Smooth muscle cell of bladder (primary cell): Measurements from ENCODE around the gene TMEM150B. TPM values are rescaled to one million over a fixed set of nuclear protein-coding genes. Genes with fewer than 3 reads are reported as not detected.

Experiments used
- total RNA-seq: library from RNA; depleted of rRNA; stranded (reverse); fragments of >200 nt; gene quantifications from 2 replicates; pipeline ENCODE4 v1.2.3, GENCODE V29; 2014

Gene TMEM150B
- not detected in 2 replicates for total RNA-seq

GRCh38 chr19:55325172-55325571 is at the start of gene TMEM150B:
TMEM150B (minus strand) TSS chr19:55325341; CDS start chr19:55321036, 4,305 bp downstream.

GRCh38 chr19:55370305-55370988 is 45.3 kb upstream of the TMEM150B start, which contains the start of gene IL11:
IL11 (minus strand) TSS chr19:55370463; CDS start chr19:55370310, 153 bp downstream.

GRCh38 chr19:55362990-55363716 is 38.0 kb upstream of the TMEM150B start, which contains the start of gene GARIN5B:
GARIN5B (minus strand) TSS chr19:55363260; CDS start chr19:55363066, 194 bp downstream.

GRCh38 chr19:55354698-55355212 is 29.6 kb upstream of the TMEM150B start, which contains the start of gene COX6B2:
COX6B2 (minus strand) TSS chr19:55354719; CDS start chr19:55354521, 198 bp downstream.

GRCh38 chr19:55339105-55339888 is 14.2 kb upstream of the TMEM150B start, which contains the start of gene KMT5C:
KMT5C (plus strand) TSS chr19:55339876; CDS start chr19:55341937, 2,061 bp downstream.

GRCh38 chr19:55283548-55284377 is 41.4 kb downstream of the TMEM150B start, which contains the start of gene BRSK1:
BRSK1 (plus strand) TSS chr19:55283997; CDS start chr19:55284443, 446 bp downstream.

GRCh38 chr19:55279770-55280643 is 45.1 kb downstream of the TMEM150B start, which contains the start of gene HSPBP1:
HSPBP1 (minus strand) TSS chr19:55280110; CDS start chr19:55279608, 502 bp downstream.

Other genes with a start within 250 kb of the TMEM150B start
- 0.09 and 0.85 TPM in 2 replicates for gene EPS8L1, start 249.5 kb downstream of the TMEM150B start, total RNA-seq
- gene PPP1R12C, start 207.7 kb downstream of the TMEM150B start, total RNA-seq: 23.8 and 26.1 TPM in 2 replicates
- 1.6 and 2.7 TPM in 2 replicates for gene TNNT1, start 176.1 kb downstream of the TMEM150B start, total RNA-seq
- gene TNNI3, start 167.6 kb downstream of the TMEM150B start, total RNA-seq: 0.18 TPM in 1 of 2 replicates, not detected in the other
- gene DNAAF3, start 158.7 kb downstream of the TMEM150B start, total RNA-seq: 0.09 and 0.14 TPM in 2 replicates
- gene SYT5, start 145.1 kb downstream of the TMEM150B start, total RNA-seq: under 0.01 and 0.09 TPM in 2 replicates
- gene PTPRH, start 115.8 kb downstream of the TMEM150B start, total RNA-seq: 2.1 and 5.5 TPM in 2 replicates
- 1.1 and 1.2 TPM in 2 replicates for gene TMEM86B, start 96.6 kb downstream of the TMEM150B start, total RNA-seq
- gene PPP6R1, start 66.3 kb downstream of the TMEM150B start, total RNA-seq: 17.2 and 26.1 TPM in 2 replicates
- 18.1 and 19.1 TPM in 2 replicates for gene HSPBP1, start 45.2 kb downstream of the TMEM150B start, total RNA-seq
- gene BRSK1, start 41.3 kb downstream of the TMEM150B start, total RNA-seq: 4.4 and 6.6 TPM in 2 replicates
- 8.1 and 8.4 TPM in 2 replicates for gene KMT5C, start 14.5 kb upstream of the TMEM150B start, total RNA-seq
- under 0.01 TPM in 1 of 2 replicates, not detected in the other for gene COX6B2, start 29.4 kb upstream of the TMEM150B start, total RNA-seq
- gene GARIN5B, start 37.9 kb upstream of the TMEM150B start, total RNA-seq: not detected in 2 replicates
- 5.4 and 8.0 TPM in 2 replicates for gene IL11, start 45.1 kb upstream of the TMEM150B start, total RNA-seq
- 0.28 TPM in 1 of 2 replicates, not detected in the other for gene TMEM190, start 51.5 kb upstream of the TMEM150B start, total RNA-seq
- 0.14 and 0.18 TPM in 2 replicates for gene TMEM238, start 59.0 kb upstream of the TMEM150B start, total RNA-seq
- gene RPL28, start 60.6 kb upstream of the TMEM150B start, total RNA-seq: 239 and 254 TPM in 2 replicates
- 26.6 and 57.3 TPM in 2 replicates for gene UBE2S, start 82.4 kb upstream of the TMEM150B start, total RNA-seq
- not detected in 2 replicates for gene SHISA7, start 118.0 kb upstream of the TMEM150B start, total RNA-seq
- 44.5 and 55.9 TPM in 2 replicates for gene ISOC2, start 136.3 kb upstream of the TMEM150B start, total RNA-seq
- gene C19orf85, start 139.4 kb upstream of the TMEM150B start, total RNA-seq: not detected in 2 replicates
- 0.57 and 1.3 TPM in 2 replicates for gene ZNF628, start 151.3 kb upstream of the TMEM150B start, total RNA-seq
- gene NAT14, start 159.8 kb upstream of the TMEM150B start, total RNA-seq: 14.9 and 20.9 TPM in 2 replicates
- gene SSC5D, start 163.1 kb upstream of the TMEM150B start, total RNA-seq: 5.4 and 18.1 TPM in 2 replicates
- not detected in 2 replicates for gene SBK2, start 211.8 kb upstream of the TMEM150B start, total RNA-seq
- gene SBK3, start 220.2 kb upstream of the TMEM150B start, total RNA-seq: 0.09 TPM in 1 of 2 replicates, not detected in the other